Ishikawa (cell line): ENCODE measurements around the gene IL12RB2.

Experiments used
- CEBPB ChIP-seq: IDR thresholded peaks from 2 replicates; pipeline ENCODE4 v1.6.1; 2012
- CREB1 ChIP-seq: IDR thresholded peaks from 2 replicates; pipeline ENCODE4 v1.6.1; 2012; ENCODE audit warnings: low read depth
- EGR1 ChIP-seq: IDR thresholded peaks from 2 replicates; pipeline ENCODE4 v1.6.1; 2012
- NFIC ChIP-seq: IDR thresholded peaks from 2 replicates; pipeline ENCODE4 v1.6.1; 2012
- RAD21 ChIP-seq: IDR thresholded peaks from 2 replicates; pipeline ENCODE4 v1.6.1; 2012; ENCODE audit warnings: low read depth
- TAF1 ChIP-seq: IDR thresholded peaks from 2 replicates; pipeline ENCODE4 v1.6.1; 2012; ENCODE audit warnings: low read depth, mild to moderate bottlenecking
- YY1 ChIP-seq: IDR thresholded peaks from 2 replicates; pipeline ENCODE4 v1.6.1; 2012; ENCODE audit warnings: low read depth
- ZBTB7A ChIP-seq: IDR thresholded peaks from 2 replicates; pipeline ENCODE4 v1.6.1; 2012; ENCODE audit warnings: low read depth
- TF ChIP-seq, protein P1 (sequence below): IDR thresholded peaks from 2 replicates; pipeline ENCODE4 v1.6.1; 2012
- TF ChIP-seq, protein P2 (sequence below): IDR thresholded peaks from 2 replicates; pipeline ENCODE4 v1.6.1; 2012
- TF ChIP-seq, protein P3 (sequence below): IDR thresholded peaks from 2 replicates; pipeline ENCODE4 v1.6.1; 2012; ENCODE audit warnings: low read depth, mild to moderate bottlenecking

DNA sequence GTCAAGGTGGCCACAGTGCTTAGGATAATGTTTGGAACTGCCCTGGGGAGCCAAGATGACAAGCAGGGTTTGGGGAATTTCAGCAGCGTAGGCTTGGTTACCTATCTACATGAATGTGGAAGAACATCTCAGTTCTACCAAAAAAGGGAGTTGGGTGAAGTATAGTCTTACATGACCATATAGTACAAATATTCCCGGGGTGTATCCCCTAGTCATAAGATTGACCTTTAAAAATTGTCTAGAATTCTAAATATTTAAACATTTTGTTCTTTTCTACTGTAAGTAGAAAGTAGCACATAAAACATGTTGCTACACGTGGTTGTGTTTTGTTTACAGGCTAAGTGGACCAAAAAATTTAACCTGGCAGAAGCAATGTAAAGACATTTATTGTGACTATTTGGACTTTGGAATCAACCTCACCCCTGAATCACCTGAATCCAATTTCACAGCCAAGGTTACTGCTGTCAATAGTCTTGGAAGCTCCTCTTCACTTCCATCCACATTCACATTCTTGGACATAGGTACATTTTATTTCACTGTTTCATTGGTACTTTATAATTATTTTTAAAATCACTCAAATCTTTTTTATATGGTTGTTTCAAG lies 20.3 kb downstream of the IL12RB2 start:
- TF ChIP-seq EGR1 (no peak), ZBTB7A (no peak), RAD21 (no peak), CREB1 (no peak), TAF1 (no peak), YY1 (no peak), CEBPB (no peak), NFIC (no peak)
- TF ChIP-seq, protein P1, sequence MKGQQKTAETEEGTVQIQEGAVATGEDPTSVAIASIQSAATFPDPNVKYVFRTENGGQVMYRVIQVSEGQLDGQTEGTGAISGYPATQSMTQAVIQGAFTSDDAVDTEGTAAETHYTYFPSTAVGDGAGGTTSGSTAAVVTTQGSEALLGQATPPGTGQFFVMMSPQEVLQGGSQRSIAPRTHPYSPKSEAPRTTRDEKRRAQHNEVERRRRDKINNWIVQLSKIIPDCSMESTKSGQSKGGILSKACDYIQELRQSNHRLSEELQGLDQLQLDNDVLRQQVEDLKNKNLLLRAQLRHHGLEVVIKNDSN, result no peak
- TF ChIP-seq, protein P2, sequence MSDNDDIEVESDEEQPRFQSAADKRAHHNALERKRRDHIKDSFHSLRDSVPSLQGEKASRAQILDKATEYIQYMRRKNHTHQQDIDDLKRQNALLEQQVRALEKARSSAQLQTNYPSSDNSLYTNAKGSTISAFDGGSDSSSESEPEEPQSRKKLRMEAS, result no peak
- TF ChIP-seq, protein P3, sequence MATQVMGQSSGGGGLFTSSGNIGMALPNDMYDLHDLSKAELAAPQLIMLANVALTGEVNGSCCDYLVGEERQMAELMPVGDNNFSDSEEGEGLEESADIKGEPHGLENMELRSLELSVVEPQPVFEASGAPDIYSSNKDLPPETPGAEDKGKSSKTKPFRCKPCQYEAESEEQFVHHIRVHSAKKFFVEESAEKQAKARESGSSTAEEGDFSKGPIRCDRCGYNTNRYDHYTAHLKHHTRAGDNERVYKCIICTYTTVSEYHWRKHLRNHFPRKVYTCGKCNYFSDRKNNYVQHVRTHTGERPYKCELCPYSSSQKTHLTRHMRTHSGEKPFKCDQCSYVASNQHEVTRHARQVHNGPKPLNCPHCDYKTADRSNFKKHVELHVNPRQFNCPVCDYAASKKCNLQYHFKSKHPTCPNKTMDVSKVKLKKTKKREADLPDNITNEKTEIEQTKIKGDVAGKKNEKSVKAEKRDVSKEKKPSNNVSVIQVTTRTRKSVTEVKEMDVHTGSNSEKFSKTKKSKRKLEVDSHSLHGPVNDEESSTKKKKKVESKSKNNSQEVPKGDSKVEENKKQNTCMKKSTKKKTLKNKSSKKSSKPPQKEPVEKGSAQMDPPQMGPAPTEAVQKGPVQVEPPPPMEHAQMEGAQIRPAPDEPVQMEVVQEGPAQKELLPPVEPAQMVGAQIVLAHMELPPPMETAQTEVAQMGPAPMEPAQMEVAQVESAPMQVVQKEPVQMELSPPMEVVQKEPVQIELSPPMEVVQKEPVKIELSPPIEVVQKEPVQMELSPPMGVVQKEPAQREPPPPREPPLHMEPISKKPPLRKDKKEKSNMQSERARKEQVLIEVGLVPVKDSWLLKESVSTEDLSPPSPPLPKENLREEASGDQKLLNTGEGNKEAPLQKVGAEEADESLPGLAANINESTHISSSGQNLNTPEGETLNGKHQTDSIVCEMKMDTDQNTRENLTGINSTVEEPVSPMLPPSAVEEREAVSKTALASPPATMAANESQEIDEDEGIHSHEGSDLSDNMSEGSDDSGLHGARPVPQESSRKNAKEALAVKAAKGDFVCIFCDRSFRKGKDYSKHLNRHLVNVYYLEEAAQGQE, result no peak
